Stimulated activated CD4-positive, alpha-beta T cell treated with anti-CD3 and anti-CD28 coated beads, TNF-alpha, amount 100 ng/mL, for 1 hour (primary cell): ENCODE results near the gene RASGRP4.
A peak's percentile ranks its signal among the peaks of the same experiment; 100 is the strongest.

ENCODE experiments used
- DNase-seq, 3 donors: peaks; one replicate each; pipeline ENCODE4 v3.0.0-alpha.2; 2020; ENCODE audit warnings: low read depth in 3 of 3, low spot score in 1 of 3

The RASGRP4 gene

DNA sequence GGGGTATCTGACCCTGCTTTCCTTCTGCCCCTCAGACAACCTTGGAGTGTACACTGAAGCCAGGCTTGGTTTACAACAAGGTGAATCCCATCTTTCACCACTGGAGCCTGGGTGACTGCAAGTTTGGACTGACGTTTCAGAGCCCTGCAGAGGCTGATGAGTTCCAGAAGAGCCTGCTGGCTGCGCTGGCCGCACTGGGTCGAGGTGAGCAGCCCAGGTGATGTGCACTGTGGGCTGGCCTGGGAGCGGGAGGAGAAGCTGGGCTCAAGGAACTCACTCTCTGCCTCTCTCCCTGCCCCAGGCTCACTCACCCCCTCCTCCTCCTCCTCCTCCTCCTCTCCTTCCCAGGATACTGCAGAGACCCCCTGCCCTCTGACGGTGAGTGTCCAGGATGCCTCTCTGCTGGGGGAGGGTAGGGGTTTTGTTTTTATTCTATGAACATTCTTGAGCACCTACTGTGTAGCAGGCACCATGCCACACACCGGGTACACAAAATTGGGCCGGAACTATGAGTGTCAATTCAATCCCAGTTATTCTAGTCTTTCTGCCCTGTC, 34.0 kb downstream of the RASGRP4 start:
- no peak for DNase-seq

DNA sequence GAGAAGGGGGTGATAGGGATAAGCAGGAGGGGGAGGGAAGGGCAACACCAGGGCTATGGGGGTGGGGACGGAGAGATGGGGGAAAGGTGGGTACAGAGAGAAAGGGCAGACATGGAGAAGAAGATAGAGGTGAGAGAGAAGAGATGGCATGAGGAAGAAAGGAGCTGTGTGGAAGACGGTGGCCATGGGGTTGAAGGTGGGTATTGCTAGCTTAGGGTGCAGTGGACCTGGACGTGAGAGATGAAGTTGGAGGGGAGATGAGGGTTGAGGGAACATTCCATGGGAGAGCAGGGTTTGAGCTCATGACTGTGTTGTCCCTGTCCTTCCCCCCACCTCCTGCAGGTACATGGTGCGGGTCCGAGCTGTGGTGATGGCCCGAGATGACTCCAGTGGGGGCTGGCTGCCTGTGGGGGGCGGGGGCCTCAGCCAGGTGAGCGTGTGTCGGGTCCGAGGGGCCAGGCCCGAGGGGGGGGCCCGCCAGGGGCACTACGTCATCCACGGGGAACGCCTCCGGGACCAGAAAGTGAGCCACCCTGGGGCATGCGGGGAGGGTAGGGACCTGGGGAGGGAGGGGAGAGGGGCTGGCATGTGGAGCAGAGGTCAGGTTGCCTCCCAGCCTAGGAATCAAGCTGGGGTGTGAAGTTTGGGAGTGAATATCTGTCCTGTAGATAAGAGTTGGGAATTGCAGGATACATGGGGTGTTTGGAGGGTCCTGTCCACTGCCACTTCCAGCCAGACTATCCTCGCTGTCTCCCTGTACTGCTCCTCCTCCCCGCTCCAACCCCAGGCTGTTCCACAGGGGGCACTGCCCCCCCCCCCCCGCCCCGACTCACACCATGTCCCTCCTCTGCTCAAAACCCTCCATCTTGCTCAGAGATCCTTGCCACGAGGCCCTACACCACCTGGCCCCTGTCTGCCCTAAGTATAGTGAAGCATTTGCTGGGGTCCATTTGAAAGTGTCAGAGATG, 35.8 kb downstream of the RASGRP4 start:
- no peak for DNase-seq

DNA sequence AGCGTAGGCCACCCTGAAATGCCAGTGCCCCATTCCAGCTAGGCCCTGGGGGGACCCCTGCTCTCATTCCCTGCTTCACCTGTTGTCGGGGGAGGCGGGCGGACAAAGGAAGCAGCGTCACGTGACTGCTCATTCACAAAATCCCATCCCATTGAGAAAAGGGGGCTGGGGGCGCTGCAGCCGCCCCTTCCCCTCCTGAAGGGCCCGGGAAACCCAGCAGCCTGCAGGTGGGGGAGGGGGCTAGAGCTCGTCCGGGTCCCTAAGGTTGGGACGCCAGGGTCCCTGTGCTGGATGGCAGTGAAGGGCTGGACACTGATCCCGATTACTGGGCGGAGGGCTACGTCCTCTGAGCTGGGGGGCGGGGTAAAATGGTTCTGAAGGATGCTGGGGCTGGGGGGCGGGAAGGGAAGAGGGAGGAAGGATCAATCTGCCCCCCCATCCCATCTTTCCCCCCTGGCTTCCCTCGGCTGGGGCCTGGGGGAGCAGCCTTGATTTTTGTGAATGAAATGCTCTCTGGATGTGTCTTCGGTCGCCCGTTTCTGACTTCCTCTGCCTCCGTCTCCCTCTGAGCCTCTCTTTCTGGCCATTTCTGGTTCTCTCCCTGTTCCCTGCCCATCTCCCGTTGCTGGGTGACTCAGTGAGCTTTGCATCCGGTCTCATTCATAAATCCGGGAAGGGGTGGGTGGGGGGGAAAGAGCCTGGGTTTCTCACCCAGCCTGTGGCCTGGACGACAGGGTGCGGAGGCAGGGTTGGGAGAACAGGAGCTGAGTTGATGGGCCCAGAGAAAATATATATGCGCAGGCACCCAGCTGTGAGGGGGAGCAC, 36.7 kb downstream of the RASGRP4 start:
- no peak for DNase-seq

DNA sequence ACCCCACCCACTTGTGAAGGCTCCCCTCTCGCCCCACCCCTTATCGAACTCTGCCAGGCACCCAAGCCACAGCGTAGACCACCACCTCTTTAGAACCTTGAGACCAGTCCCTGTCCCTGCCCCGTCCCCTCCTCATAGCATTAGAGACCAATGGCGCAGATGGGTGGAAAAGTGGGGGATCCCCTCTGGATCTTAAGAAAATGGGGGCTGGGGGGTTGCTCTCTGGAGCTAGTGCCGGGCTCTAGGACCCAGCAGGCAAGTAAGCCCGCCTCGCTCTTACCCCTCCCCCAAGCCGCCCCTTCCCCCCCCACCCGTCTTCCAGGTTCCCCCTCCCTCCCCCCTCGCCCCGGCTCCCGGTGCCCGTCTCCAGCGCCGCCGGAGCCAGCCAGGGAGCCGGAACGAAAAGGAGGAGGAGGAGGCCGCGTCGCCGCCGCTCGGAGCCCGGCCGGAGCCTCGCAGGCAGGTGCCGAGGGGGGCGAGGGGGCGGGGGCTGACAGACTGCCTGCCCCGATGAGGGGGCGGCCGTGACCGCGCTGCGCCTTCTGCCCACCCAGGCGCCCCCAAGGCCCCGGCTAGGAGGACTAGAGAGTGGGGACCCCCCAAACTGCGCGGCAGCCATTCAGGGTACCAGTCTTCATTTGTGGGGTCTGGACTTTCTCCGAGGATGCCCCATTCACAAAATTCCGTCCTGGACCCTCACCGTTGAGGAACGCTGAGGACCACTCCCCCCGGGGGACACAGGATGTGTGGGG, 37.5 kb downstream of the RASGRP4 start, which contains the start of gene SPRED3:
TSS of gene SPRED3 (plus strand) at position 349 of the 752 bp plus-strand sequence. CDS start 1,606 bp downstream, outside the sequence.
- DNase-seq: no peak

DNA sequence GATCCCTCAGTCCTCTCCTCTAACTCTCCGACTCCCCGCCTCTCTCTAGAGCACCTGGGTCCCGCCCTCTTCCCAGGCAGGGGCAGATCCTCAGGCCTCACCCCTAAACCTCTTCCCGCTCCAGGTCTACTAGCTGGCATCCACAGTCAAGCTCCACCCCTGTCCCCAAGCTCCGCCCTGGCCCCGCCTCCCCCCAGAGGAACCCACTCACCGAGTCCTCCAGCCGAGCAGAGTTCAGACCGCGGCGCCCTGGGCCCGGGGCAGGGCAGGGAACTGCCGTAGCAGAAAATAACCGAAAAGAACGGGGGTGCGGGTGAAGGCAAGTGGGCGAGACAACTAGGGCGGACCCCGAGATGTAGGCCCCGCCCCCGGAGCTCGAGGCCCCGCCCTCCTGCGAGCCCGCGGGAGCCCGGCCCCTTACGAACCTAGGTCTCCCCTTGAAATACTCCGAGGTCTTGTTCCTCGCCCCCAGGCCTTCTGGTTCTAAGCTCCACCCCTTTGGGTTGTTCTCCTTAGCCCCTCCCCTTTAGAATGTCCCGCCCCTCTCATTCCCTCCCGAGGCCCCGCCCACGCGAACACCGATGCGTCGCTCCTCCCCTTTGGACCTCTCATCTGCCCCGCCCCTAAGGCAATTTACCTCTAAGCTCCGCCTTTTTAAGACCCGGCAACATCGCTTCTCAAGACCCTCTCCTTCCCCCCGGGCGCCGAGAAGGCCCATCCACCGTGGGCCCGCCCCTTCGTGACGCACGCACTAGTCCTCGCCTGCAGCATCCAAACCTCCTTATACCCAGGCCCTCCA, 38.3 kb downstream of the RASGRP4 start, which contains the start of gene GGN:
TSS of gene GGN (minus strand) at position 485 of the 799 bp plus-strand sequence. CDS start 773 bp downstream, outside the sequence.
- DNase-seq: peak; percentile 39 to 68 (median 39)

DNA sequence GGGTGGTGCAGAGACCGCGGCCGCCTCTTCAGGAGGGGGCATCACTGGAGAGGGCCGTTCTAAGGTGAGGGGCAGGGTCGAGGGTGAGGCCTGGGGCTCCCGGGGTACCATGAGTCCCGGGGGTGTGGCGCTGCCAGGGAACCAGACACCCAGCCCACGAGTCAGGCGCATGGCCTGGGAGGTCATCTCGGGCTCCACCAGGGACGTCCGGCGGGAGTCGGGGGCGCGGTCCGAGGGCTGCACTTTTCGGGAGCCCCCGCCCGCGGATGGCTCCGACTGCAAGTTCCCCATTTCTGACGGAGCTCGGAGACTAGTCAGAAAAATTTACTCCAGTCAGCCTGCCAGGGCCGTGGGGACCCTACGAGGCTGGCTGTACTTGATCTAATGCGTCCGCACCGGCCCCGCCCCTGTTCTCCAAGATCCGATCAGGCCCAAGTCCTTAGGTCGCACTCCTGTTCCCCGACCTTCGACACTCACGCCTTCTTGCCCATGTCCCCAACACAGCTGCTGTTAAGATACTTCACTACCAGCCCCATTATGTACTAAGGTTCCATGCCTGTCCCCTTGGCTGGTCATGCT, 39.0 kb downstream of the RASGRP4 start:
- no peak for DNase-seq

DNA sequence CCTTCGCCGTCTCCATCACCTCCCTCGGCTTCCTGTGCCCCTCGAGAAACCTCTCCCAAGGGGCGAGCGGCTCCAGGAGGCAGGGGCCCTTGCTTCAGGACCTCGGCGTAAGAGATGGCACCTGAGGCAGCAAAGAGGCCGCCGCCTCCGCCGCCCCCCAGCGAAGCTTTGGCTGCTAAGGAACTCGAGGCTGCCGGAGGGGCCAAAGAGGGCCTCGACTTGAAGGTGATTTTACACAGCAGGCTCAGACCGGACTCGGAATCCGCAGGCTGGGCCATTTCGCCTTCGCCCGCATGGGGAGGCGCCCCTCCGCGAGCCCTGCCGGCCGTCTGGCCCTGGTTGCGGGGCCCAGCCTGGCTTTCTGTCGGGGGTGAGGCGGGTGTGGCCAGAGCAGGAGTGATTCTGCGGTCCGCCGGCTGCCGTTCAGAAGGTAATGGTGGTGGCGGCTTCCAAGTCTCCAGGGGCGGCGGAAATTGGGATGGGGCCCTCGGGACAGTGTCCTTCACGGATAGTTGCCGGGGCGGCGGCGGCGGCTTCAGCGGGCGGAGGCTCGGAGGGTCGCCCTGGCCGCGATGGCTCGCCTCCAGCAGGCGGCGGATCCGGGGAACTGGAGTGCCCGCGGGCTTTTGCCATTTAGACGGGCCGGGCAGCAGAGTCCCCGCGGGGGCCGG, 39.6 kb downstream of the RASGRP4 start:
- DNase-seq: no peak

DNA sequence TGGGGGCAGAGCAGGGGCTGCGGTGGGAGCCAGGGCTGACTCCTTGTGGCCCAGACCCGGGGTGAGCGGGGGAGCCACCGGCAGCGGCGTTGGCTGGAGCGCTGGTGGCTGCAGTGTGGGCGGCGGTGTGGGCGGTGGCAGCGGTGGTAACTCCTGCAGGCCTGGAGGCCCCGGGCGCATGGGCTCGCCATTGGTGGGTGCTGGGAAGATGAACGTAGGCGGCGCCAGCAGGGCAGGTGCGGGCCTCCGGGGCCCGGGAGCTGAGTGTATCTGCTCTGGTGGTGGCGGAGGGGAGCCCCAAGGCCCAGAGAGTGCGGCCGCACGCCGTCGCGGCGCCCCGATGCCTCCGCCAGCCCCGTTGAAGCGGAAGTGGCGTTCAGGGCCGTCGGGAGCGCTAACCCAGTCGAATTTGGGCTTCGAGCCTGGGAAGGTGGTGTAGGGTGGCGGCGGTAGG, 40.2 kb downstream of the RASGRP4 start:
- no peak for DNase-seq

DNA sequence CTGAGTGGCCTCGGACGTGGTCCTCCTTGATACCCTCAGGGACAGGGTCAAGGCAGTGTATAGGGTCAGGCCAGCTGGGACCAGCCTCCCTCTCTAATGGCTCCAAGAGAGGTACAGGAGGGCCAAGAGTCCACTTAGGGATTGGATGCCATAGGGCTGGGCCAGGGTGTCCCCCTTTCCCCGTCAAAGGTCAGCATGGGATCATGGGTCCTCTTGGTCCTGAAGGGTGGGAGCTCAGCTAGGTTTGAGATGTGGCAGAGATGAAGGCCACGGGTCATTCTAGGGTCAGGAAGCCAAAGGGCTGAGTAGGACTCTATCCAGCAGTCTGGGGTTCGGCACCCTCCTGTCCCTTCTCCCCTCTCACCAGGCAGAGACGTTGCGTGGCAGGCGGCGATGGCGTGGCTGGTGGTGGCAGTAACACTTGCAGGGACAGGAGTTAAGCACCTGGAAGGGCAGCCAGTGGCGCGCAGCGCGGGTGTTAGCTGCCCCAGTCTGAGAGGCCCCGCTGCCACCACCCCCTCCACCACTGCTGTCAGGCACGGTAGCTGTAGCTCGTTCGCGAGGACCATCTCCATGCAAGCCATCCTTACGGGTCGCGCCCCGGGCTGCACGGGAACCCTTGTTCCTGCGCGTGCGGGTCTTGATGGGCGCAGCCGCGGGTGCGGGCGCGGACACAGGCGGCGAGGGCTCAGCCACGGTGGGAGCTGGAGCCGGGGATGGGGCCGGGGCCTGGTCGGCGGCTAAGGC, 40.8 kb downstream of the RASGRP4 start:
- DNase-seq: no peak

DNA sequence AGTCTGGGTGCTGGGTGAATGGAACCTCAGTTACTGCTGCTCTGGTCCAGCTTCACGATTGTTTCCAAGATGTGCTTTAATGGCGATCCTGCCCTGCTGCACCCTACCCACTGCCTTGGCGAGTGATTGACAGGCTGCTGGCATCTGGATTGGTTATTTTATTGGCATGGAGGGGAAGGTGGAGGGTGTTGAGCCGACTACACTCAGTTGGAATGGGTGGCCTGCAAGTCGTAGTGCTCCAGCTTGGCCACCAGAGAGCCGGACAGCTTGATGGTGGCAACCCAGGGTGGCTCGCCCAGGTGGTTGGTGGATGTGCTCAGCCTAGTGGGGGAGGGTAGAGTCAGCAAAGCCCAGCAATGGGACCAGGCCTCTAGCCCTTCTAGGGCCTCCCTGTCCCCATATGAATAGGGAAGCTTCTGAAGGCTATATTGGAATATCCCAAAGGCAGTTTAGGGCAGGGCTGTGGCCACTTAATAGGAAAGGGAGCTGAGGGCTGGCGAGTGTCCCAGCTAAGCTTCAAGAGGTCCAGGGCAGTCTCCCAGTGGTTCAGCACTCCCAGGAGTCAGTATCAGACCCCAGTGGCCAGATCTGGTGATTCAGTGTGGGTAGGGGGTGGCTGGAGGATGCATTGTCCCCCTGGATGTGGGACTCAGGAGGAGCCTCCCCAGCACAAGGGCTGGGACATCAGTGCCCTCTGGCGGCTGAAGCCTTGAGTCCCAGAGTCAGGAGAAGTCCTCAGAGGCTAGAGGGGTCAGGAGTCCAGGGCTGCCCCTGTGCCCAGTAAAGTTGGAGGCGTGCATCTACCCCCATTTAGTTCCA, 41.6 kb downstream of the RASGRP4 start:
- no peak for DNase-seq

DNA sequence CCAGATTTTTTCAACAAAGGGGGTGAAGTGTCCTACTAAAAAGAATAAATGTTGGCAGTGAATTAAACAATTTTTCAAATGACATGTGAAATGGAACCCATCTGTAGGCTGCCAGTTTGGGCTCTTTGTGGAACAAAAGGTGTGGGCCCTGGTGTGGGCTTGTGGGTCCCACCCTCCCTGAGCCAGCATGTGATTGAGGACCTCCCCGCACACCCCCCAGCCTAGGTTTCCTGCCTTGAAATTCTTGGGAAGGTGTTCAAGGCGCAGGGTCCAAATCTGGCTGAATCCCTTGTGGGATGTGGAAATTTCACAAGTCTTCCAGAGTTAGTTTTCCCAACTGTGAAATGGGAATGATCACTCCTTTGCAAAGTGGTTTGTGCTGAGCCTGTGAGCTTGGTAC, 42.3 kb downstream of the RASGRP4 start:
- no peak for DNase-seq

DNA sequence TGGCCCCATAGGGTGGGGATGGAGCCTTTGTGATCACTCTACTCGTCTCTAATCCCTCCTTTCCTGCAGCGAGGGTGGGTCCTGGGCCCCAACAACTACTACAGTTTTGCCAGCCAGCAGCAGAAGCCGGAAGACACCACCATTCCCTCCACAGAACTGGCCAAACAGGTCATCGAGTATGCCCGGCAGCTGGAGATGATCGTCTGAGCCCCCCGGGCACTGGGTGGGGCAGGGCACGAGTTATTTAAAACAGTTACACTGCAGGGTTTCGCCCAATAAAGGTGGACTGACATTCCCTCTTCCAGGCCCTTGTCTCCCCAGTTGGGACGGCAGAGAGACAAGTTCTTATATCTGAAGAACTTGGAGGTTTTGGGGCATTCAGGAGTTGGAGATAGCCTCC, 42.8 kb downstream of the RASGRP4 start:
- DNase-seq: no peak

DNA sequence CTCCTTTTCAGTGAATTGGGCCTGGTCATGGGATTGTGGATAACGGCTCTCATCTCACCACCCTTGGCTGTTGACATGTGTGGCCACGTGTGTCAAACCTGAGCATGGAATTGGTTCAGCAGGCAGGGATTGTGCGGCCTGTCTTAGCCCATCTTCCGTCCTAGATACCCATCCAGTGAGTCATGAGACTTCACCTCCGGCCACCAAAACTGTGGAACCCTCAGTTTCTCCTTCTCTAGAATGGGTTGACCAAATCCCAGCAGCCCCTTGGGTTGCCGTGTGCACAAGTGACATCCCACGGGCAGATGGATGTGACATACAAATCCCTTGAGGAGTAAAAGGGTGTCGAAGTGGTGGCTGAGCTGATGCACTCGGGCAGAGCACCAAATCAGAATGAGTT, 44.9 kb downstream of the RASGRP4 start:
- no peak for DNase-seq

DNA sequence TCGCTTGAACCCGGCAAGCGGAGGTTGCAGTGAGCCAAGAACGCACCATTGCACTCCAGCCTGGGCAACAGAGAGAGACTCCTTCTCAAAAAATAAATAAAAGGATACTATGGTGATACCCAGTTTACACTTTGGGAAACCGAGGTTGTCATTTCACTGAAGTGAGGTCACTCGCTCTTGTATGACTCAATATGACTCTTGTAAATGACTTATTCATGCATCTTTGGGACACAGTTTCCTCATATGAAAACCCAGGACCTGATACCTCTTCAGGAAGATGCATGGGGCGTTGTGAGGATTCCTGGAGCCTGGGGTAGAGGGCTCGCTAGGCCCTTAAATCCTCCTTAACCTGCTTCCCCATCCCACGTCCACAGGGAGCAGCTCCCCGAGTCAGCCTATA, 47.2 kb downstream of the RASGRP4 start:
- DNase-seq: no peak

DNA sequence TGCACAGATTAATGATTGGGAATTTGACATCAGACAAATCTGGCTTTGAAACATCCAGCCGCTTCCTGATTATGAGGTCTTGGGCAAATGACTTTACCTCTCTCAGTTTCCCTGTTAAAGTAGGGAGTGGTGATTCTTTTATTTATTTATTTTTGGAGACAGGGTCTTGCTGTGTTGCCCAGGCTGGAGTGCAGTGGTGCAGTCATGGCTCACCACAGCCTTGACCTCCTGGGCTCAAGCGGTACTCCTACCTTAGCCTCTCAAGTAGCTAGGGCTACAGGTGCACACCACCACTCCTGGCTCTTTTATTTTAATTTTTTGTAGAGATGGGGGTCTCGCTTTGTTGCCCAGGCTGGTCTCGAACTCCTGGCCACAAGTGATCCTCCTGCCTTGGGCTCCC, 49.0 kb downstream of the RASGRP4 start:
- DNase-seq: no peak

DNA sequence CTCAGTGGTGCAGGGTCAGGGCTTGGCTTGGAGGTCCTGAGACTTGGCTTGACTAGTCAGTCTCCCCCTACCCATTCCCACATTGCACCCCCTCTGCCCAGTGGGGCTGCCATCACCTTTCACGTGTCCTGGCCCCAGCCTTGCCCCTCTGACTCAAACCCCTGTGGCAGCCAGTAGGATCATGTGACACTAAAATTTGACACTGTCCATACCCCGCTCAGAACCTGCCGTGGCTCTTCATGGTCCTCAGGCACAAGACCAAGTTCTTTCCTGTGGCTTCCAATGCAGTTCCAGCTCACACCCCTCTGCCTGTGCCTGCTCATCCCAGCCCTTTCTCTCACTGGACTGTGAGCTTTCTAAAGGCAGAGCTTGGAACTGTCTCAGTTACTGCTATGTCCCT, 49.4 kb downstream of the RASGRP4 start:
- DNase-seq: no peak

DNA sequence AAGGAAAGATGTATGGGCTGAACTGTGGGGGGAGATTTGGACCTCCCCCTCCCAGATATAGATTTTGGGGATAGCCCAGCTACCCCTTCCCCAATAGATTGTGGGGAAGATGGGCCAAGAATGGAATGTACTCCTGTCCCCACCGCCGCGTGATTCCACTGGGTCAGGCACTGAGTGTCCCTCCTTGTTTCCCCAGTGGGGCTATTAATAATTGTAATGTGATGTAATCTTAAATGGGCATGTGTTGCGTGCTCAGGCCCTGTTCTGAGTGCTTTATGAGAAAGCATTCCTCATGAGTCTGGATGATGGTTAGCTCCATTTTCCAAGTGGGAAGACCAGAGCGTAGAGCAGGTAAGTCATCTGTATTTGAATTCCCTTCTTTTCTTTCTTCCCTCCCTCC, 50.3 kb downstream of the RASGRP4 start:
- DNase-seq: no peak
